DND-41 (cell line): Measurements from ENCODE around the gene ASIC1.
"Not testable (repeated sequence)": the region's sequence is repeated elsewhere in the genome, so short reads cannot be mapped to it uniquely, and the experiment has no call there.

ENCODE experiments used
- ATAC-seq: fragments of 200-7000 bp; cut with Tn5 transposase; 3 replicates; pipeline ENCODE4 v1.9.1; 2021; ENCODE audit warnings: low read depth; ENCODE audit not compliant: insufficient read depth
- DNase-seq: peaks from one replicate; pipeline ENCODE4 v3.0.0-alpha.2; 2020
- H2AFZ ChIP-seq: 2 replicates; pipeline ENCODE4 v1.6.0; 2012; ENCODE audit warnings: low read depth, low read length
- H3K27ac ChIP-seq: 2 replicates; pipeline ENCODE4 v1.5.1; 2012; ENCODE audit warnings: low read length, inconsistent platforms
- H3K27me3 ChIP-seq: fragments of 200-600 bp; sonication (generic); 2 replicates; pipeline ENCODE4 v1.6.0; 2012; ENCODE audit warnings: low read length, mild to moderate bottlenecking, inconsistent platforms; ENCODE audit not compliant: insufficient read depth, poor library complexity
- H3K36me3 ChIP-seq: 2 replicates; pipeline ENCODE4 v1.5.1; 2012; ENCODE audit warnings: low read length, inconsistent platforms; ENCODE audit not compliant: insufficient read depth
- H3K4me1 ChIP-seq: 2 replicates; pipeline ENCODE4 v1.5.1; 2012; ENCODE audit warnings: mild to moderate bottlenecking, low read length; ENCODE audit not compliant: insufficient read depth
- H3K4me2 ChIP-seq: 2 replicates; pipeline ENCODE4 v1.6.0; 2012; ENCODE audit warnings: mild to moderate bottlenecking, moderate library complexity, low read length, inconsistent platforms; ENCODE audit not compliant: insufficient read depth
- H3K4me3 ChIP-seq, 2 experiments: fragments of 200-600 bp in 1 of 2; shearing (Covaris generic) in 1 of 2; 2 replicates each; pipeline ENCODE4 v1.5.1; 2012 to 2016; ENCODE audit warnings: inconsistent platforms in 2 of 2, low read length in 2 of 2, mild to moderate bottlenecking in 2 of 2, low read depth in 1 of 2, moderate library complexity in 1 of 2
- H3K79me2 ChIP-seq: 2 replicates; pipeline ENCODE4 v1.6.0; 2012; ENCODE audit warnings: low read length, inconsistent platforms; ENCODE audit not compliant: insufficient read depth
- H3K9ac ChIP-seq: 2 replicates; pipeline ENCODE4 v1.6.0; 2012; ENCODE audit warnings: low read depth, mild to moderate bottlenecking, inconsistent platforms, low read length, moderate library complexity
- H3K9me3 ChIP-seq: 2 replicates; pipeline ENCODE4 v1.5.1; 2012; ENCODE audit warnings: low read length, moderate library complexity, mild to moderate bottlenecking, inconsistent platforms; ENCODE audit not compliant: insufficient read depth, severe bottlenecking
- H4K20me1 ChIP-seq: 2 replicates; pipeline ENCODE4 v1.6.0; 2012; ENCODE audit warnings: low read length; ENCODE audit not compliant: insufficient read depth
- EZH2 ChIP-seq: IDR thresholded peaks from 3 replicates; pipeline ENCODE4 v1.6.1; 2012; ENCODE audit warnings: borderline replicate concordance, low read depth, mild to moderate bottlenecking, moderate library complexity, low read length, inconsistent platforms; ENCODE audit not compliant: severe bottlenecking
- TF ChIP-seq, protein P1 (sequence below): IDR thresholded peaks from 2 replicates; pipeline ENCODE4 v1.5.1; 2012; ENCODE audit warnings: borderline replicate concordance, low read length, moderate library complexity, mild to moderate bottlenecking; ENCODE audit not compliant: poor library complexity, severe bottlenecking; ENCODE audit errors: extremely low read depth

The ASIC1 gene

DNA sequence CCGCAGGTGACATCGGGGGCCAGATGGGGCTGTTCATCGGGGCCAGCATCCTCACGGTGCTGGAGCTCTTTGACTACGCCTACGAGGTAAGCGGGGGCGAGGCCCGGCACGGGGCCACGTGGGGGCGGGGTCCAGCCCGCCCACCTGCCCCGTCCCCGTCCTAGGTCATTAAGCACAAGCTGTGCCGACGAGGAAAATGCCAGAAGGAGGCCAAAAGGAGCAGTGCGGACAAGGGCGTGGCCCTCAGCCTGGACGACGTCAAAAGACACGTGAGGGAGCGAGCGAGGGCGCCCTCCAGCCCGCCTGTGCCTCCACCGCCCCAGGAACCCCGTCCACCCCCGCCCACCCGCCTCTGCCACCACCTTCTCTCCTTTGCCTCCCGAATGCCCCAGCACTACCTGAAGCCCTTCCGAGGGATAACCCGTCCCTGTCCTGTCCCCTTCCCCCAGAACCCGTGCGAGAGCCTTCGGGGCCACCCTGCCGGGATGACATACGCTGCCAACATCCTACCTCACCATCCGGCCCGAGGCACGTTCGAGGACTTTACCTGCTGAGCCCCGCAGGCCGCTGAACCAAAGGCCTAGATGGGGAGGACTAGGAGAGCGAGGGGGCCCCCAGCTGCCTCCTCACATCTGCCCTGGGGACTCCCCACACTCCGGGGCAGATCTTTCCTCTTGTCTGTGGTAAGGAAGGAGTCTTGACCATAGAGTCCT is 23.9 kb downstream of the ASIC1 start:
- no peak for ATAC-seq
- H3K4me1 ChIP-seq: peaks cover 22% of the 10 kb centered on the region
- H3K27me3 ChIP-seq: no peaks in the 10 kb centered on the region
- TF ChIP-seq, protein P1, sequence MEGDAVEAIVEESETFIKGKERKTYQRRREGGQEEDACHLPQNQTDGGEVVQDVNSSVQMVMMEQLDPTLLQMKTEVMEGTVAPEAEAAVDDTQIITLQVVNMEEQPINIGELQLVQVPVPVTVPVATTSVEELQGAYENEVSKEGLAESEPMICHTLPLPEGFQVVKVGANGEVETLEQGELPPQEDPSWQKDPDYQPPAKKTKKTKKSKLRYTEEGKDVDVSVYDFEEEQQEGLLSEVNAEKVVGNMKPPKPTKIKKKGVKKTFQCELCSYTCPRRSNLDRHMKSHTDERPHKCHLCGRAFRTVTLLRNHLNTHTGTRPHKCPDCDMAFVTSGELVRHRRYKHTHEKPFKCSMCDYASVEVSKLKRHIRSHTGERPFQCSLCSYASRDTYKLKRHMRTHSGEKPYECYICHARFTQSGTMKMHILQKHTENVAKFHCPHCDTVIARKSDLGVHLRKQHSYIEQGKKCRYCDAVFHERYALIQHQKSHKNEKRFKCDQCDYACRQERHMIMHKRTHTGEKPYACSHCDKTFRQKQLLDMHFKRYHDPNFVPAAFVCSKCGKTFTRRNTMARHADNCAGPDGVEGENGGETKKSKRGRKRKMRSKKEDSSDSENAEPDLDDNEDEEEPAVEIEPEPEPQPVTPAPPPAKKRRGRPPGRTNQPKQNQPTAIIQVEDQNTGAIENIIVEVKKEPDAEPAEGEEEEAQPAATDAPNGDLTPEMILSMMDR: no peak
- no peak overlapping the region for H3K4me3 ChIP-seq
- peaks cover 7% of the 10 kb centered on the region for H4K20me1 ChIP-seq
- H3K9me3 ChIP-seq: no peaks in the 10 kb centered on the region
- no peak overlapping the region for H2AFZ ChIP-seq
- H3K79me2 ChIP-seq: peaks cover 20% of the 10 kb centered on the region
- H3K9ac ChIP-seq: no peak overlapping the region
- peaks cover 4% of the 10 kb centered on the region; the same call in 1 of the 2 replicates for H3K36me3 ChIP-seq
- DNase-seq: no peak
- no peak overlapping the region for H3K4me2 ChIP-seq
- H3K27ac ChIP-seq: no peak overlapping the region

DNA sequence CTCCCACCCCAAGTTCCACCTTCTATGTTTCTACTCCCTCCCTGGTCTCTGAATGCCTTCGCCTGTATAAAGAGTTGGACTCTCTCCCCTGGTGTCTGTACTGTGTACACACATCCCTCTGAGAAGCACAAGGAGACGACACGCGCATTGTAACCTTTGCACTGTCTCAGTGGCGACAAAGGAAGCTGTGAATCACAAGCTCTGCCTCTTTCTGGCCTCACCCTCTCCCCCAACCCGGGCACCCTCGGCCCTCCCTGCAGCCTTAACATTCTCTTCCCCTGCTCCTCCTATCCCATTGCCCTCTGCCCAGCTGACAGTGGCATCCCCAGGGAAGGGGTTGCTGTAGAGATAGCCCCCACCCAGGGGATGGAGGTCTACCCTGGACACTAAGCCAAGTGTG is 25.2 kb downstream of the ASIC1 start:
- Histone ChIP-seq H4K20me1 (peaks cover 14% of the 10 kb centered on the region), H3K4me1 (peaks cover 35% of the 10 kb centered on the region), H3K4me3 (no peak overlapping the region), H2AFZ (no peak overlapping the region), H3K9me3 (no peaks in the 10 kb centered on the region), H3K27me3 (no peaks in the 10 kb centered on the region), H3K9ac (no peak overlapping the region), H3K4me2 (no peak overlapping the region), H3K36me3 (peaks cover 18% of the 10 kb centered on the region), H3K27ac (no peak overlapping the region), H3K79me2 (peaks cover 33% of the 10 kb centered on the region)
- no peak for TF ChIP-seq EZH2
- TF ChIP-seq, protein P1: no peak
- no peak for ATAC-seq
- no peak for DNase-seq

DNA sequence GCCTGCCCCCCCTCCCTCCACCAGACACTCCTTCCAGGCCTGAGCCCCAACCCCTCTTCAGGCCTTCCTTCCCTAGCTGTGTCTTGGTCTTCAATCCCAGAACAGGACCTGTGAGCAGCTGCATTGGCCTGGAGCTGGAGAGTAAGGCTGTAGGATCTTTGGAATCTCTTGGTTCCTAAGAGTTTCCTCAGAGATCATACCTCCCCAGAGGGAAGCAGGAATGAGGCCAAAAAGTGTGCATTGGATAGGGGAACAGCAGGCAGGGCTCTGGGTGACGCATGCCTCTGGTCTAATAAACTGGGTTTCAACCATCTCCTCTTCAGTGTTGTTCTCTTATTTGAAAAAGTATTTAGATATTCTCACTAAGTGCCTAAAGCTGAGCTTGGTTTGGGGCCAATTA is 25.9 kb downstream of the ASIC1 start:
- Histone ChIP-seq H3K4me3 (no peak overlapping the region), H3K9me3 (no peaks in the 10 kb centered on the region), H4K20me1 (peaks cover 14% of the 10 kb centered on the region), H3K9ac (no peak overlapping the region), H3K27me3 (no peaks in the 10 kb centered on the region), H2AFZ (peak overlapping the region; percentile 41; the same call in 1 of the 2 replicates), H3K4me2 (peak overlapping the region; percentile 75), H3K4me1 (peaks cover 41% of the 10 kb centered on the region), H3K79me2 (peaks cover 33% of the 10 kb centered on the region), H3K36me3 (peaks cover 25% of the 10 kb centered on the region), H3K27ac (peak overlapping the region; percentile 3; the same call in 1 of the 2 replicates)
- no peak for DNase-seq
- TF ChIP-seq, protein P1: no peak
- no peak for TF ChIP-seq EZH2
- ATAC-seq: no peak

DNA sequence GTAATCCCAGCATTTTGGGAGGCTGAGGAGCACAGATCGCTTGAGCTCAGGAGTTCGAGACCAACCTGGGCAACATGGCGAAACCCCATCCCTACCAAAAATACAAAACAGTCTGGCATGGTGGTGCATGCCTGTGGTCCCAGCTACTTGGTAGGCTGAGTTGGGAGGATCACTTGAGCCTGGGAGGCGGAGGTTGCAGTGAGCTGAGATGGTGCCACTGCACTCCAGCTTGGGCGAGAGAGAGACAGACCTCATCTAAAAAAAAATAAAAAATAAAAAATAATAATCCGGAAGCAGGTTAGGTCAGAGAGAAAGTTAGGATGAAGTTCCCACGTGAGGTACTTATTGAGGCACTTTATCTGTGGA is 27.0 kb downstream of the ASIC1 start:
- H3K27me3 ChIP-seq, ATAC-seq, H3K9me3 ChIP-seq: not testable (repeated sequence)
- H3K4me3 ChIP-seq: peak overlapping the region; percentile 80 to 98
- peaks cover 35% of the 10 kb centered on the region for H3K36me3 ChIP-seq
- peak; percentile 28 for DNase-seq
- peaks cover 44% of the 10 kb centered on the region for H3K79me2 ChIP-seq
- H2AFZ ChIP-seq: peak overlapping the region; percentile 99
- peaks cover 43% of the 10 kb centered on the region for H3K4me1 ChIP-seq
- H3K4me2 ChIP-seq: peak overlapping the region; percentile 75
- peak overlapping the region; percentile 79 for H3K9ac ChIP-seq
- H3K27ac ChIP-seq: peak overlapping the region; percentile 88
- peaks cover 22% of the 10 kb centered on the region for H4K20me1 ChIP-seq
